ENCODE results near the gene TRAPPC3.

DNA sequence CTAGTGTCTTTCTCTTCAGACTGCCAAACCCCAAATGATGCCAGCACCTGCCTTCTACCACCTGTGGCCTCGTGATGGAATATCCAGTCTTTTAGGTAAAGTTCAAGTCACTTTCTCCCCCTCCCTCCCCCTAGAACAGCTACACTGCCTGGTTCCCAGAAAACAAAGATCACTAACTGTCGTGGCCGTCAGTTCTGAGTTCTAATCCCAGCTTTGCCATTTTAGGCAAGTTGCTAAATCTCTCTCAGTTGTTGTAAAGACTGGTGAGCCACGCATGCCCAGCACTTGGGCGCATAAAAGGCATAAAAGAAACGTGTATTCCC, 648 bp upstream of the TRAPPC3 start:
- TF ChIP-seq, protein P1, sequence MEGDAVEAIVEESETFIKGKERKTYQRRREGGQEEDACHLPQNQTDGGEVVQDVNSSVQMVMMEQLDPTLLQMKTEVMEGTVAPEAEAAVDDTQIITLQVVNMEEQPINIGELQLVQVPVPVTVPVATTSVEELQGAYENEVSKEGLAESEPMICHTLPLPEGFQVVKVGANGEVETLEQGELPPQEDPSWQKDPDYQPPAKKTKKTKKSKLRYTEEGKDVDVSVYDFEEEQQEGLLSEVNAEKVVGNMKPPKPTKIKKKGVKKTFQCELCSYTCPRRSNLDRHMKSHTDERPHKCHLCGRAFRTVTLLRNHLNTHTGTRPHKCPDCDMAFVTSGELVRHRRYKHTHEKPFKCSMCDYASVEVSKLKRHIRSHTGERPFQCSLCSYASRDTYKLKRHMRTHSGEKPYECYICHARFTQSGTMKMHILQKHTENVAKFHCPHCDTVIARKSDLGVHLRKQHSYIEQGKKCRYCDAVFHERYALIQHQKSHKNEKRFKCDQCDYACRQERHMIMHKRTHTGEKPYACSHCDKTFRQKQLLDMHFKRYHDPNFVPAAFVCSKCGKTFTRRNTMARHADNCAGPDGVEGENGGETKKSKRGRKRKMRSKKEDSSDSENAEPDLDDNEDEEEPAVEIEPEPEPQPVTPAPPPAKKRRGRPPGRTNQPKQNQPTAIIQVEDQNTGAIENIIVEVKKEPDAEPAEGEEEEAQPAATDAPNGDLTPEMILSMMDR (conservative IDR thresholded peaks at IDR 0.05 in 1 of 2, IDR thresholded peaks at IDR 0.05 in 1 of 2; ENCODE audit: low read depth in 1 of 2, low read length in 2 of 2): no peak
- no peak for TF ChIP-seq EZH2 (IDR thresholded peaks at IDR 0.05; ENCODE audit: low read length, missing control alignments)
